ENCODE measurements around the gene AMBRA1.

DNA sequence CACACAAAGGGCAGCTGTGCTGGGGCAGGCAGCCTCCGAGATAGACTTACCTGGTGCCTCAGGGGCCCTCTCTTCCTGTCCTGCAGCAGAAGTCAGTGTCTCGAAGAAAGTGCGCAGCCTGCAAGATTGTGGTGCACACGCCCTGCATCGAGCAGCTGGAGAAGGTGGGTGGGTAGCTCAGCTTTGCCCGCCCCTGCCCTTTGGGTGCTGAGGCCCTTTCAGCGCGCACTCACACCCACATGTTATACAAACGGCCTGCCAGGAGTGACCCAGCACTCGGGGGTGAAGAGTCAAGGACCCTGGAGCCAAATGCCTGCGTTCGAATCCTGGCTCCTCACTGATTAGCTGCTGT, 225.9 kb downstream of the AMBRA1 start:
- TF ChIP-seq POLR2A (IDR thresholded peaks at IDR 0.05; ENCODE audit: low read depth) (no peak), POLR2AphosphoS5 (IDR thresholded peaks at IDR 0.05) (no peak), EP300 (IDR thresholded peaks at IDR 0.05) (no peak)
- TF ChIP-seq, protein P1, sequence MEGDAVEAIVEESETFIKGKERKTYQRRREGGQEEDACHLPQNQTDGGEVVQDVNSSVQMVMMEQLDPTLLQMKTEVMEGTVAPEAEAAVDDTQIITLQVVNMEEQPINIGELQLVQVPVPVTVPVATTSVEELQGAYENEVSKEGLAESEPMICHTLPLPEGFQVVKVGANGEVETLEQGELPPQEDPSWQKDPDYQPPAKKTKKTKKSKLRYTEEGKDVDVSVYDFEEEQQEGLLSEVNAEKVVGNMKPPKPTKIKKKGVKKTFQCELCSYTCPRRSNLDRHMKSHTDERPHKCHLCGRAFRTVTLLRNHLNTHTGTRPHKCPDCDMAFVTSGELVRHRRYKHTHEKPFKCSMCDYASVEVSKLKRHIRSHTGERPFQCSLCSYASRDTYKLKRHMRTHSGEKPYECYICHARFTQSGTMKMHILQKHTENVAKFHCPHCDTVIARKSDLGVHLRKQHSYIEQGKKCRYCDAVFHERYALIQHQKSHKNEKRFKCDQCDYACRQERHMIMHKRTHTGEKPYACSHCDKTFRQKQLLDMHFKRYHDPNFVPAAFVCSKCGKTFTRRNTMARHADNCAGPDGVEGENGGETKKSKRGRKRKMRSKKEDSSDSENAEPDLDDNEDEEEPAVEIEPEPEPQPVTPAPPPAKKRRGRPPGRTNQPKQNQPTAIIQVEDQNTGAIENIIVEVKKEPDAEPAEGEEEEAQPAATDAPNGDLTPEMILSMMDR (IDR thresholded peaks at IDR 0.05) = no peak
